Lung (tissue), 12 donors: Measurements from ENCODE around the gene MOB4. TPM values are rescaled to one million over a fixed set of nuclear protein-coding genes. Genes with fewer than 3 reads are reported as not detected.

ENCODE experiments used
- ATAC-seq: fragments of 200-7000 bp; cut with Tn5 transposase; one replicate; pipeline ENCODE4 v1.9.1; 2020; ENCODE audit warnings: moderate number of reproducible peaks; ENCODE audit not compliant: insufficient read depth, low FRiP score
- DNase-seq, 3 donors: peaks; one replicate each; pipeline ENCODE4 v3.0.0-alpha.2; 2013 to 2017
- H3K27ac ChIP-seq, 2 donors: one replicate each; pipeline ENCODE4 v1.5.1; 2013; ENCODE audit warnings: mild to moderate bottlenecking in 2 of 2, moderate library complexity in 2 of 2, control low read depth in 1 of 2, inconsistent platforms in 1 of 2, low read depth in 1 of 2, low read length in 1 of 2
- H3K27me3 ChIP-seq, 3 donors: one replicate each; pipeline ENCODE4 v1.5.1; 2013; ENCODE audit warnings: low read length in 2 of 3; ENCODE audit not compliant: control insufficient read depth in 3 of 3, insufficient read depth in 3 of 3
- H3K36me3 ChIP-seq, 4 donors: one replicate each; pipeline ENCODE4 v1.5.1; 2013; ENCODE audit warnings: low read length in 4 of 4, mild to moderate bottlenecking in 1 of 4, moderate library complexity in 1 of 4; ENCODE audit not compliant: control insufficient read depth in 4 of 4, insufficient read depth in 4 of 4
- H3K4me1 ChIP-seq, 5 donors: one replicate each; pipeline ENCODE4 v1.5.1; 2013; ENCODE audit warnings: low read length in 5 of 5, mild to moderate bottlenecking in 2 of 5, moderate library complexity in 1 of 5; ENCODE audit not compliant: control insufficient read depth in 5 of 5, insufficient read depth in 5 of 5
- H3K4me3 ChIP-seq: one replicate; pipeline ENCODE4 v1.5.1; 2013; ENCODE audit warnings: mild to moderate bottlenecking, control low read depth, moderate library complexity
- H3K9ac ChIP-seq, 2 donors: one replicate each; pipeline ENCODE4 v1.5.1; 2013; ENCODE audit warnings: low read length in 2 of 2, control low read depth in 1 of 2; ENCODE audit not compliant: insufficient read depth in 1 of 2
- H3K9me3 ChIP-seq, 4 donors: one replicate each; pipeline ENCODE4 v1.5.1; 2013; ENCODE audit warnings: low read length in 3 of 4, mild to moderate bottlenecking in 1 of 4, moderate library complexity in 1 of 4; ENCODE audit not compliant: control insufficient read depth in 4 of 4, insufficient read depth in 3 of 4
- CTCF ChIP-seq: IDR thresholded peaks from 2 replicates; pipeline ENCODE4 v1.5.1; 2012; ENCODE audit warnings: mild to moderate bottlenecking; ENCODE audit errors: control extremely low read depth, extremely low read depth
- WGBS, 2 donors: extraction: QIAGEN DNeasy Blood & Tissue Kit; methylation state at CpG; one replicate each; pipeline ENCODE4 v1.1.7; 2013; 5-methylcytosine and 5-hydroxymethylcytosine counted together
- polyA plus RNA-seq, 2 donors: library from polyadenylated mRNA; stranded (reverse); fragments of 200-250 nt; gene quantifications; one replicate each; pipeline ENCODE4 v1.2.1, GENCODE V29; 2013
- total RNA-seq, 2 donors: library from RNA; depleted of rRNA in 1 of 2; stranded (reverse); fragments of >200 nt in 1 of 2; gene quantifications; one replicate each; pipeline ENCODE4 v1.2.1, GENCODE V29; 2014 to 2021
- donor health status: control.
- donor health status: control.
- donor health status: Bipolar disorder and iron deficiency.
- donor health status: healthy.
- donor health status: DM: yes; HTN: yes; CAD: no.

The MOB4 gene
- total and polyA plus RNA-seq, 4 donors: 18.9 to 48.1 (median 26.0) TPM

- Histone ChIP-seq H3K9me3 (no peaks in the 10 kb centered on the region), H3K27me3 (no peaks in the 10 kb centered on the region), H3K27ac (no peak overlapping the region), H3K4me1 (peaks cover 0 to 10% (median 2%) of the 10 kb centered on the region in 5 donors), H3K9ac (peak overlapping the region in 1 of 2 donors; percentile 24), H3K36me3 (peaks cover 3 to 51% (median 14%) of the 10 kb centered on the region in 4 donors), H3K4me3 (no peak overlapping the region)
- no peak for ATAC-seq
- TF ChIP-seq CTCF: no peak
- peak; percentile 21 to 66 (median 55) for DNase-seq
- 51 to 63% methylated on average over 2 of the region's 2 CpGs for WGBS, 2 donors
Measured at GRCh38 chr2:197538412-197538811, 22.5 kb downstream of the MOB4 start.

- no peak overlapping the region for H3K27ac ChIP-seq
- 67 to 70% methylated on average over 1 of the region's 1 CpG for WGBS, 2 donors
- no peak for ATAC-seq
- H3K27me3 ChIP-seq: no peaks in the 10 kb centered on the region
- peaks cover 0 to 10% (median 2%) of the 10 kb centered on the region in 5 donors for H3K4me1 ChIP-seq
- H3K4me3 ChIP-seq: no peak overlapping the region
- H3K9me3 ChIP-seq: no peaks in the 10 kb centered on the region
- no peak for TF ChIP-seq CTCF
- no peak overlapping the region for H3K9ac ChIP-seq
- H3K36me3 ChIP-seq: peaks cover 6 to 51% (median 22%) of the 10 kb centered on the region in 4 donors
- no peak for DNase-seq
Measured at GRCh38 chr2:197539734-197540133, 23.9 kb downstream of the MOB4 start.

- DNase-seq (no peak), ATAC-seq (no peak)
- 96 to 98% methylated on average over 3 of the region's 3 CpGs for WGBS, 2 donors
- Histone ChIP-seq H3K27ac (no peak overlapping the region), H3K4me3 (no peak overlapping the region), H3K36me3 (peaks cover 9 to 33% (median 23%) of the 10 kb centered on the region in 4 donors), H3K4me1 (peaks cover 0 to 8% (median 2%) of the 10 kb centered on the region in 5 donors), H3K9me3 (no peaks in the 10 kb centered on the region), H3K9ac (no peak overlapping the region), H3K27me3 (no peaks in the 10 kb centered on the region)
- no peak for TF ChIP-seq CTCF
Measured at GRCh38 chr2:197543206-197543605, 27.3 kb downstream of the MOB4 start.

GRCh38 chr2:197547163-197547900 lies 31.5 kb downstream of the MOB4 start:
- Histone ChIP-seq H3K4me1 (no peaks in the 10 kb centered on the region), H3K4me3 (no peak overlapping the region), H3K9me3 (no peaks in the 10 kb centered on the region), H3K27me3 (no peaks in the 10 kb centered on the region), H3K9ac (no peak overlapping the region), H3K27ac (no peak overlapping the region), H3K36me3 (peaks cover 17 to 24% (median 21%) of the 10 kb centered on the region in 4 donors)
- no peak for TF ChIP-seq CTCF
- no peak for DNase-seq
- WGBS, 2 donors: 87 to 88% methylated on average over 5 of the region's 5 CpGs
- no peak for ATAC-seq
